RPMI7951 (cell line): ENCODE results near the gene TRIOBP. TPM values are rescaled to one million over a fixed set of nuclear protein-coding genes. Genes with fewer than 3 reads are reported as not detected.
"Not testable (repeated sequence)": the region's sequence is repeated elsewhere in the genome, so short reads cannot be mapped to it uniquely, and the experiment has no call there.

ENCODE experiments used
- DNase-seq: peaks from one replicate; pipeline ENCODE4 v3.0.0-alpha.2; 2012; ENCODE audit warnings: low read depth
- total RNA-seq: library from RNA; depleted of rRNA; stranded (reverse); fragments of >200 nt; shearing (Covaris generic); gene quantifications from 2 replicates; pipeline ENCODE4 v1.2.3, GENCODE V29; 2014

The TRIOBP gene
- total RNA-seq, 1 experiment from 2014 or later: 68.2 TPM

GRCh38 chr22:37775785-37776638 is 79.2 kb downstream of the TRIOBP start:
- DNase-seq: peak; percentile 51

- no peak for DNase-seq
Observed at GRCh38 chr22:37776639-37777005, 79.8 kb downstream of the TRIOBP start.

GRCh38 chr22:37777122-37777687 is 80.4 kb downstream of the TRIOBP start:
- DNase-seq: peak; percentile 95

- no peak for DNase-seq
Observed at GRCh38 chr22:37778370-37779009, 81.6 kb downstream of the TRIOBP start.

- peak; percentile 40 for DNase-seq
Observed at GRCh38 chr22:37781434-37782059, 84.7 kb downstream of the TRIOBP start.

- DNase-seq: peak; percentile 97
Observed at GRCh38 chr22:37782340-37783168, 85.7 kb downstream of the TRIOBP start.

- DNase-seq: no peak
Observed at GRCh38 chr22:37784829-37785495, 88.1 kb downstream of the TRIOBP start.

- DNase-seq: no peak
Observed at GRCh38 chr22:37790234-37790633, 93.4 kb downstream of the TRIOBP start.

- no peak for DNase-seq
Observed at GRCh38 chr22:37792494-37792893, 95.6 kb downstream of the TRIOBP start.

- DNase-seq: no peak
Observed at GRCh38 chr22:37794376-37794775, 97.5 kb downstream of the TRIOBP start.

- DNase-seq: no peak
Observed at GRCh38 chr22:37796079-37796478, 99.2 kb downstream of the TRIOBP start.

- not testable (repeated sequence) for DNase-seq
Observed at GRCh38 chr22:37797259-37797658, 100.4 kb downstream of the TRIOBP start.

GRCh38 chr22:37797874-37798500 is 101.1 kb downstream of the TRIOBP start:
- no peak for DNase-seq

GRCh38 chr22:37799979-37800378 is 103.1 kb downstream of the TRIOBP start:
- not testable (repeated sequence) for DNase-seq

GRCh38 chr22:37801946-37802309 is 105.1 kb downstream of the TRIOBP start:
- no peak for DNase-seq

- DNase-seq: no peak
Observed at GRCh38 chr22:37802310-37803194, 105.7 kb downstream of the TRIOBP start.

GRCh38 chr22:37803195-37803638 is 106.4 kb downstream of the TRIOBP start:
- DNase-seq: no peak

GRCh38 chr22:37803639-37804351 is 106.9 kb downstream of the TRIOBP start:
- no peak for DNase-seq
